ENCODE data around the gene HSPD1.

DNA sequence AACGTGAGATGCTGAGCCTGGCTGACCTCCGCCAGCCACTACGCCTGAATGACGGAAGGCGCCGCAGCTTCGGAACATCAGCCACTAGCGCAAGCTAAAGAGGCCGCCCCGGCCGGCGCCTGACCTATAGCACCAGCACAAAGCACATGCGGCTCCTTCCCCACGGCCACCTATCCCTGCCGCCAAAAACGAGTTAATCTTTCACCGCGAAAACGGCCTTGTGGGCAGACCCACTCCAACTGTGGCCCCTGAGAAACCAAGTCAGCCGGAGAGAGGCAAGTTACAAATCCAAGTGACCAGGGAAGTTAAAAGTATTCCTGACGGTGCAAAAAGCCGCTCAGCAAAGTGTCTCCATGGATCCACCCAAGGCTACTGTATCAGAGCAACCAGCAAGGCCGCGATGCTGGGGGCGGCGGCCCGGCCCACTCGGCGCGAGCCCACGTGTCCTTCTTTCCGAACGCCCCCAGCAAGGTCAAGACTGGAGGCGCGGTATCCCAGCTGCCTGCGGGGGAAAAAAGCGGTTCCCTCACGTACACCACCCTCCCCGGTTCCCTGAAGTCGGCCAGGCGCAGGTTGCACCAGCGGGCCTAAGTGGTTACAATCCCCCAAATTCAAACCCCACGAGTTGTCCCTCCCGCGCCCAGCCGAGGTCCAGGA lies 575 bp downstream of the HSPD1 start:
- TF ChIP-seq CREB1 (IDR thresholded peaks at IDR 0.05; ENCODE audit: low read depth) (no peak), EP300 (IDR thresholded peaks at IDR 0.05; ENCODE audit: borderline replicate concordance) (no peak), YY1 (IDR thresholded peaks at IDR 0.05; ENCODE audit: low read depth) (no peak), ZBTB7A (IDR thresholded peaks at IDR 0.05; ENCODE audit: low read depth) (no peak)

Data from Ishikawa (cell line).